Activated T-cell treated with anti-CD3 and anti-CD28 coated beads for 4 hours (primary cell): ENCODE data around the gene MYH11.
"Not testable (repeated sequence)": the region's sequence is repeated elsewhere in the genome, so short reads cannot be mapped to it uniquely, and the experiment has no call there.

Source experiments
- DNase-seq: peaks from one replicate; pipeline ENCODE4 v3.0.0-alpha.2; 2020

Gene MYH11

DNA sequence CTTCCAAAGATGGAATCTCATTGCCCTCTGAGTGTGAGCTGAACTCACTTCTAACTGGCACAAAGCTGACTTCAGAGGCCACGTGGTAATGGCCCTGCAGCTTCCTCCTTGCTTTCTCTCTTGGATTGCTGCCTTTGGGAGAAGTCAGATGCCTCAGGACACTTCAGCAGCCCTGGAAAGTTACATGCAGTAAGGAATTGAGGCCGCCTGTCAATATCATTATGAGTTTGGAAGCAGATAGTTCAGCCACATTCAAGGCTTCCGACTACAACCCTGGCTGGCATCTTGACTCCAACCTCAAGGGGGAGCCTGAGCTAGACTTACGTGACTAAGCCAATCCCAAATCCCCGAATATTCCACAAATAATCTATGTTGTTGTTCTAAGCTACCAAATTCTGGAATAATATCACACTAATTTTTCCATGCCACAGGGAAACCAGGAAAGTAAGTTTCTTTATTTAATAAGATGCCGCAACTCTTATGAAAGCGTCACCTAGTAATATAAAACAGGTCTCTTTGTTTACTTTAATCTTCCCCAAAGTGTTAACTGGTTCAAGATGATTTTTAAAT is 18.0 kb upstream of the MYH11 start:
- no peak for DNase-seq

DNA sequence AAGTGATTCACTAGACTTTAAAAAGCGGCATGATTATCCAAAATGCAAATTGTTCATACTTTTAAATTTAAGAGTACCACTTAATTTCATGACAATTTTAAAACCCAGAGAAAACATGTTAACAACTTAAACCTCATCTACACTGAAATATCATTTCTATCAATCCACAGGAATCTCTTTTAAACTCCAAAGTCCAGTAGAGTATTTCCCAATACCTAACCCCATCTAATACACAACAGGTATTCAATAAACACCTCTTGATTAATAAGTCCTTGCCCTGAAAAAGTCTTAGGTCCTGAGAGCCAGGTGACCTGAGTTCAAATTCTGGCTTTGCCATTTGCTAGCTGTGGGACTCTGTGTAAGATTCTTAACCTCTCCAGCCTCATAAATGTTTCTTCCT is 16.9 kb upstream of the MYH11 start:
- no peak for DNase-seq

DNA sequence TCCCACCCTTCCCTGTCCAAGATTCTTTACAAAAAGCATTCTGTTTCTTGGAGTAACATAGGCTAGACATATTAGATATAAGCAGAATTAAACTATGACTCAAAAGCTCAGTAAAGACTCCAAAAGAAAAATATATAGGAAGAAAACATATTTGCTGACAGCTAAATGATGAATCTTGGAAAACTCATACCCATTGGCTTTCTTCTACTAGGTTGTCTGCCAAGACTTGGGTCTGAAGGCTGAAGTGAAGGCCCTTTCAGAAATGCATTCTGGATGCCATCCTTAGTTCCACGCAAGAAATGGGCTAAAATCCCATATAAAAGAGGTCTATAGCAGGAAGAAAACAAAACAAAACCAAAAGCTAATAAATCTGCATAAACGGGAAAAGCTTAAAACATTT is 16.5 kb upstream of the MYH11 start:
- DNase-seq: no peak

DNA sequence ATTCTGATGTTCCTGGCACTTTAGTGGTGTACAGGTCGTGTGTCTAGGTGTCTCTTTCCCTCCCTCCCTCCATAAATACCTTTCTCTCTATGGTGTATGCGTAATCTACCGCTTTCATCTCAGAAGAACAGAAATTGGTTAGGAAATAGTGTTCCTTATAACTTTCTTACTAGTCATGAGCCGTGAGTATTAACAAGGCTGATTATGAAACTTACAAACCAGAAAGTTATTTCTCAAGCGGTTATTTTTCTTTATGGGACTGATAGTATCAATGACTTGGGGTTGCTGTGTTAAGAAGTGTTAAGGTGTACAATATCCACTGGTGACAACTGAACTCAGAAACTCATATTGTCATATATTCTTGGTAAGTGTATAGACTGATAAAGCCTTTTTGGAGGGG is 13.2 kb upstream of the MYH11 start:
- DNase-seq: no peak

DNA sequence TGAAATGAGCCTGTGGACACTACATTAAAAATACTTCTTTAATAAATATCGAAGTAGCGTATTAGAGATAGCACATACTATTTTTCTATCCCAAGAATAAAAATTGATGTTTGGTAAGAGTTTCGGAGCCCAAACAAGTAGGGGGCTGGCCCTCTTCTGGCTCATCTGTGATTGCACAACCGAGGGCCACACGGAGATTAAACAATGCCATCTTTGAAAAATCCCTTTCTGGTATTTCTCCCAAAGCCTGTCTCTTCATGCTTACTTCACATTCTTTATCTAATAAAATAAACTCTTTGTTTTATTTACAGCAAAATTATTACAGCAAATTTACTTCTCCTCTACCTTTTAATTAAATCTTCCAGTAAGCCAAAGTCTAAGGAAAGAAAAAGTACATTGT is 9.6 kb upstream of the MYH11 start:
- no peak for DNase-seq

DNA sequence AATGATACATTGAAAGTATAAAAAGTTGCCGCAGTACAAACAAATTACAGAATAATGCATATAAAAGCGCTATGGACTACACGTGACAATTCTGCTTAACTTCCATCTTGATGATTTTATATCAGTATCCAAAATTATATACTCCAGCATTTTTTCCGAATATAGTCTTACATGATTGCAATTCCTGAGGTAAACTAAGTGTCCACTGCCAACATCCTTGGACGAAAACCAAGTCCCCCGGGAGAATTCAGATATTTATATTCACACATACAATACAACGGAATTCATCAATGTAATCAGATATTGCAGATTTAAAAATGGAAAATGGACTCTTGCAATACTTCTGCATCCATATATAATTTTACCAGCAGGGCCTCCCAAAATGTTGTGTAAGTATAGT is 8.9 kb upstream of the MYH11 start:
- no peak for DNase-seq

DNA sequence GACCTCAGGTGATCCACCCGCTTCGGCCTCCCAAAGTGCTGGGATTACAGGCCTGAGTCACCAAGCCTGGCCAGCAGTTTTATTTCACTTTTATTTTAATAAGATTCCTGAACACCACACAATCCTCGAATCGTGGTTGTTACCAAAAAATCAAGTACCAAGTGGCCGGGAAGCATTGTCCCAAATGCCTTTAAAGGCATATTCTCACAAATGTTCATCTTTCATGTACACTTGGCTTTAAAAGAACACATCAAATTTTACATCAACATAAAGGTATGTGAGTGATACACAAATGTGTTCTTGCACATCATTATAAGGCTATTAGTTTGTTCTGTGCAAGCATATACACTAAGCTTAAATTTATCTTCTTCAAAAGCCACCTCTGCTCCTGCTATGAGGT is 8.1 kb upstream of the MYH11 start:
- no peak for DNase-seq

DNA sequence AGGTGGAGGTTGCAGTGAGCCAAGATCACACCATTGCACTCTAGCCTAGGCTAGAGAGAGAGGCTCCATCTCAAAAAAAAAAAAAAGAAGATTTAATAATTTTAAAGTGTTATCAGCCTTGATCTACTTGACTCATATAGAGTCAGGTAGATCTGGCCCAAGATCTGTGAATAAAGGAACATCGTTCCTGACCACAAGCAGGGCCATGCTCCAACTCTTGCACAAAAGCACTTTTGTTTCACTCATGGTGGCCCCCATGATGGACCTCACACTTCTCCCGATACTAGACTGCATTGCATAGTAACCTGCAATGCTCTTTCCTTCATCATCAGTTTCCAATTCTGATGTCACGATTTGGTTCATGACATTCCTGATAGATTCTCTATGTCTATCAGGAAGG is 5.2 kb upstream of the MYH11 start:
- no peak for DNase-seq

DNA sequence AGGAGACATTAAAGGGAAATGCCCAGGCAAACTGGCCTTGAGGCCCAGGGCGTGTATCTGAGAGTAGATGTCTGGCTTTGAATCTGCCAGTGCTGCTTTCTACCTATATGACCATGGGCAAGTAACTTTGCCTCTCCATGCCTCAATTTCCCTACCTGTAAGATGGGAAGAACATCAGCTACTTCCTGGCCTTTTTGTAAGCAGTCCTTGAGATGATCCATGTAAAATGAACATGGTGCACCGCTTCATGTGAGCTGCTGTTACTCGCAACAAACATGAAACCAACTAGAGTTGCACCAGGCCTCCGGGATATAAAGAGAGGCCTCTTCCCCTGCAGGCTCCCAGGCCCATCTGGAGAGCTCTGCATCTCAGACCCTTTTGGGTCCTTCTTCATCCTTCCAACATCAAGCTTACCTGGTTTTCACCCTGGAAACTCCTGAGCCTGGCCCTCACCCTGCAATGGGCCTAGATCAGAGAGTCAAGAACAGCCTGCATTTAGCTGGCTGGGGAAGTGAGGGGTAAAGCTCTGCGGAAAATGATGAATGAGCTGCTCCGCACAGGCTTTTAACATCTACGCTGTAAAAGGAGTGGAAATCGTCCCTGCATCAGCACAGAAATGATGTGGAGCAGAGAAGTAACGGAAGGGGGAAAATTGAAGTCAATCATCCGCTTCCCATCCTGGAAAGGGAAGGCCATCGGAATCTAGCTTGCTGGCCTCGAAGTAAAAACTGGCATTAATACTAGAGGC is 2.3 kb upstream of the MYH11 start:
- no peak for DNase-seq

DNA sequence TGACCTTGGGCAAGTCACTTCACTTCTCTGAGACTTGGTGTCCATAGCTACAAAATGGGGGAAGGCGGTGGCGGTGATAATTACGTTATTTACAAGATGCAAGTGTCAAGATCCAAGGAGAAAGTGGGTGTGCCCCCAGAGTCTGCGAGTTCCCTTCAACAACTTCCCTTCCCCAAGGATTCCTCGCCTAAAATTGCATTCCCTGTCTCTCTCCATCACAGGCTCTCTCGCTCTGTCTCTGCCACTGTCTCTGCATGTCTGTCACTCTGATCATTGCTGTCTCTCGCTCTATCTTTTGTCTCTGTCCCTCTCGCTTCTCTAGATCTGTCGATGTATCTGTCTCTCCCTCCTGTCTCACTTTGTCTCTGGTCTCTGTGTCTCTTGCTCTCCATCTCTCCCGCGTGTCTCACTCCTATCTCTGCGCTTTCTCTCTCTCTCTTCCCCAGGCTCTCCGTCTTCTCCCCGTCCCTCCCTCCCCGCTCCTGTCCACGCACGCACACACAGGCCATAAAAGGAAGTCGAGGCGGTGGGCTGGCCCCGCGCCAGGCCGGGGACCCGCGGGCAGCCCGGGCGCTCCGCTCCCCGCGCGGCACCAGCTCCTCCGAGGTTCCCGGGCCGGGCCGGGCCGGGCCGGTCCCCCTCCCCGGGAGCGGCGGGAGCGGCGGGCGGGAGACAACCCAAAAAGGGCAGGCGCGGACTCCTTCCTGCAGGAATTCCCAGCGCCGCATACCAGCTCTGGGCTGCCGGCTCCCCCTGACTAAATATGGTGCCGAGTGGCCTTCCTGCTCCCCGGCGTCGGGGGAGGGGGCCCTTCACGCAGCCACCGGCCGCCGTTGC is 1.1 kb upstream of the MYH11 start:
- DNase-seq: no peak

DNA sequence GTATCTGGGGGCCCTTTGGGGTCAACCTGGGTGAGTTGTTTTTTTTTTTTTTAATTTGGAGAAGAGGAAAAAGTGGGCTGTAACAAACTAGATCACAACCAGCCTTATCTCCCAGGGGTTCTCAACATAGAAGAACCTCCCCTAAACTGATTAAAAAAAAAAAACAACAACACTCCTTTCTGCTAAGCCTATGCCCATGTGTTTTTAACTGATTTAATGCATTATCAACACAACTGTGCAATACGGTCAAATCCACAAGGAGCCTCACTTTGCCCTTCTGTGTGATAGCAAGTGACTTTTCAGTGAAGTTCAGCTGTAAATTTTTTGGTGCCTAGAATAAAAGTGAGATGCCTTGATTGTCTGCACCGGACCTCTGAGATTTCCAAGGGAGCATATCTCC is 646 bp downstream of the MYH11 start:
- DNase-seq: no peak

DNA sequence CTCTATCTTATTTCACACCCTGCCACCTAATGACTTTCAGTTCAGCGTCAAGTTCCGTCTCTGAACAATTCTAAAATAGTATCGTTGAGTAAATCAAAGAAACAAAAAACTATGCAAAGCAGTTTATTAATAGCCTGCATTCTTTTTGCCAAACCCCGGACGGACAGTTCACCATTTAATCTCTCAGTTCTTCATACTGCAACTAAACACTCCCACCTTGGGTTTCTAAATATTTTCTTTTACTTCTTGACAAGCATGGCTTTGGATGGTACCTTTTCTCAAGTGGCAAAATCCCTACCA is 1.2 kb downstream of the MYH11 start:
- no peak for DNase-seq

DNA sequence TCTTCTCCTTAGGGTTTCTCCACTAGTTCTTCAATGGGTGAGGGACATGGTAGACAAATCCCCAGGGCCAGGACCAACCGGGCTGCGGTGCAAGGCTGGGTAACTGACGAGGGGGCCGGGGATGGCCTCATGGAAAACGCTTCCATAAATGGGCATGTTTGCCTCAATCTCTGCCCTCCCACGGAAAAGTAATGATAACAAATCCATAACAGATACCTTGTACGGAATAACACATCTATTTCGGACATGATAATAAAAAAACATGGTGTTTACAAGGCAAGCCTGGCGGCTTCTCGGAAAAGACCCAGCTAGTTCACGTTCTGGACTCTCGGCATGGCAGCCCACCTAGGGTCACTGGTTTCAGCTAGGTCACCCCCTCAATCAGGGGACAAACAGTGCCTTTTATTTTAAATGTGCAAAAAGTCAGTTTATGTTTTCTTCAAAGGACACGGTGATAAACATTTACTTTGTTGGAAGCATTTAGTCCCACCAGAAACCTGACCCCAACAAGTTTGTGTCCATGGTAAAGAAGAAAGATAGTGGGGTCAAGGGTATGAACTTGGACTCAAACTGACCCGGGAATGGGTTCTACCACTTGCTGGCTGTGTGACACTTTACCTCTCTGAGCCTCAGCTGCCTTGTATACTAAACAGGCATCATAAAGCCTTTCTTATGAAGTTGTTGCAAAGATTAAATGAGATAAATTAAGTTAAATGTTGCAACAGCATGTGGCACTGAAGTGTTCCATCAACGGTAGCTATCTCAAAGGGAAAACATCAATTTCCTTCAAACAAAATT is 1.7 kb downstream of the MYH11 start:
- DNase-seq: no peak

DNA sequence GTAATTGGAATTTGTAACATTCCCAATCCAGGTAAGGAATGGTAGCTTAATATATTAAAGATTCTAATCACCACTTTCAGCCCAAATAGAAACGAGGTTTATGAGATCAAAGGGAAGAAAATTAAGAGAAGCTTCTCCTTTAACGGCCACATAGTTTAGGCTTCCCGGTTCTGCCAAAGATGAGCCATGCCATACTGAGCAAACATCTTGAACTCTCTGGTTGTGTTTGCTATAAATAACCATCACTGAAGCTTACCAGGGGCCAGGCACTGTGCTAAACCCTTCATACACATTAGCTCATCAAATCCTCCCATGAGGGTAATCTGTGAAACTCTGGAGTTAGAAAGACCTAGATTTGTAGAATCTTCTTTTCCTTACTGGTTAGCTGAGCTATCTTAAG is 2.8 kb downstream of the MYH11 start:
- DNase-seq: no peak

DNA sequence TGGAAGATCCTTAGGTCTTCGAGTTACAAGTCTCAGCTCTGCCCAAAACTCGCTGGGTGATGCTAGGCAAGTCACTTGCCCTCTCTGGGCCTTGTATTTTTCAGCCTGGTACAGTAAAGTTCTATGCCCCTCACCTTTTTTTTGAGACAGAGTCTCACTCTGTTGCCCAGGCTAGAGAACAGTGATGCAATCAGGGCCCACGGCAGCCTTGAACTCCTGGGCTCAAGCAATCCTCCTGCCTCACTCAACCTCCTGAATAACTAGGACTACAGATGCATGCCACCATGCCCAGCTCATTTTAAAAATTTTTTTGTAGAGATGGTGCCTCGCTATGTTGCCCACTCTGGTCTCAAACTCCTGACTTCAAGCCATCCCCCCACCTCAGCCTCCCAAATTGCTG is 3.8 kb downstream of the MYH11 start:
- no peak for DNase-seq

DNA sequence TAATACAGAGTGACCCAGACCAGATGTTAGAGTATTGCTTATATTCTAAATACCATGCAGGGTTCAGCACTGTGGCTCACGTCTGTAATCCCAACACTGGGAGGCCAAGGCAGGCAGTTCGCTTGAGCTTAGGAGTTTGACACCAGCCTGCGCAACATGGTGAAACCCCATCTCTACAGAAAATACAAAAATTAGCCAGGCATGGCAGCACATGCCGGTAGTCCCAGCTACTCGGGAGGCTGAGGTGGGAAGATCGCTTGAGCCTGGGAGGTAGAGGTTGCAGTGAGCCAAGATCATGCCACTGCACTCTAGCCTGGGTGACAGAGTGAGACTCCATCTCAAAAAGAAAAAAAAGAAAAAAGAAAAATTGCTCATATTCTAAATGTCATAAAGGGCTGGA is 6.3 kb downstream of the MYH11 start:
- DNase-seq: not testable (repeated sequence)

DNA sequence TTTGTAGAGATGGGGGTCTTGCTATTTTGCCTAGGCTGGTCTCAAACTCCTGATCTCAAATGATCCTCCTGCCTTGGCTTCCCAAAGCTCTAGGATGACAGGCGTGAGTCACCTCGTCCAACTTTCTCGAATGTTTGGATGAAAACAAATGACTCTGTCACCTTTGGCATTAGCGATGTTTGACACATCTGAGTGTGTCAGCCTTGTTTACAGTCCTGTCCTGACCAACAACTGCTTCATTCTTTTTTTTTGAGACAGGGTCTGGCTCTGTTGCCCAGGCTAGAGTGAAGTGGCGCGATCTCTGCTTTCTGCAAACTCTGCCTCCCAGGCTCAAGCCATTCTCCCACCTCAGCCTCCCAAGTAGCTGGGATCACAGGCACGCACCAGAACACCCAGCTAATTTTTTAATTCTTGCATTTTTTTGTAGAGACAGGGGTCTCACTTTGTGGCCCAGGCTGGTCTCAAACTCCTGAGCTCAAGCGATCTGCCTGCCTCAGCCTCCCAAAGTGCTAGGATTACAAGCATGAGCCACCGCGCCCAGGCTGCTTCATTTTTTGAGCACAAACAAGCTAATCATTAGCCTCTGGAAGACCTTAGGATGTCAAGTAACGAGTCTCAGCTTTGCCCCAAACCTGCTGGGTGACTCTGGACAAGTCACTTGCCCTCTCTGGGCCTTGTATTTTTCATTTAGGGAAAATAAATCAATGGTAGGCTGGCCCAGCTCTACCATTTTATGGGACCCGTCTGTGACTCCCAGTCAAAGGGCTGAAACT is 7.4 kb downstream of the MYH11 start:
- no peak for DNase-seq

DNA sequence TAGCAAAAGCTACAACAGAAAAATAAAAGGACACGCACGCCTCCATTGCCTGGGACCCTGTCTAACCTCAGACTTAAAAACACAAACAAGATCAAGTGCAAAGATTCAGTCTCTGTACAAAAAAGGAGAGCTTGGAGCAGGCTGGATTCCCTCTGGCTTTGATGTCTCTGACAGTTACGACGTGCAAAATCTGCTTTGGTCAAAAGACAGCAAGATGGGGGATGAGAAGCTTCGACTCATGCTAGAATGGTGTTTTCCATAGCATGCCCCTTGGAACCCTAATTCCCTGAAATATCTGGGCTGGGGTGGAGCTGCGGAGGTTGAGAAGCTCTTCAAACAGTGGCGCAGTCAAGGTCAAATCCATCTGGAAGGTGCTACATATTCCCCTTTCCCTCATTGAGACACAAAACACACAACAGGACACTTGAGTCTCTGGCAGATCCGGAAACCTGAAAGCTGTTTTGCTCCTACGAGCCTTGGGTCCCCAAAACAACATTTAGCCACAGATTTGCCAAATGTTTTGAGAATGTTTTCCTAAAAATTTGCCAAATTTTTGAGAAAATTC is 9.1 kb downstream of the MYH11 start:
- DNase-seq: no peak

DNA sequence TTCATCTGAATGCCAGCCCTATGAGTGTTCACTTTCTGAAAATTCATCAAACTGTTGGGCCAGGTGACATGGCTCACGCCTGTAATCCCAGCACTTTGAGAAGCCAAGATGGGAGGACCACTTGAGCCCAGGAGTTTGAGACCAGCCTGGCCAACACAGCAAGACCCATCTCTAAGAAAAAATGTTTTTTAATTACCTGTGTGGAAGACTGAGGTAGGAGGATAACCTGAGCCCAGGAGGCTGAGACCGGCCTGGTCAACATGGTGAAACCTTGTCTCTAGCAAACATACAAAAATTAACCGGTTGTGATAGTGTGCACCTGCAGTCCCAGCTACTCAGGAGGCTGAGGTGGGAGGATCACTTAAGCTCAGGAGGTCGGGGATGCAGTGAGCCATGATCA is 10.3 kb downstream of the MYH11 start:
- no peak for DNase-seq

DNA sequence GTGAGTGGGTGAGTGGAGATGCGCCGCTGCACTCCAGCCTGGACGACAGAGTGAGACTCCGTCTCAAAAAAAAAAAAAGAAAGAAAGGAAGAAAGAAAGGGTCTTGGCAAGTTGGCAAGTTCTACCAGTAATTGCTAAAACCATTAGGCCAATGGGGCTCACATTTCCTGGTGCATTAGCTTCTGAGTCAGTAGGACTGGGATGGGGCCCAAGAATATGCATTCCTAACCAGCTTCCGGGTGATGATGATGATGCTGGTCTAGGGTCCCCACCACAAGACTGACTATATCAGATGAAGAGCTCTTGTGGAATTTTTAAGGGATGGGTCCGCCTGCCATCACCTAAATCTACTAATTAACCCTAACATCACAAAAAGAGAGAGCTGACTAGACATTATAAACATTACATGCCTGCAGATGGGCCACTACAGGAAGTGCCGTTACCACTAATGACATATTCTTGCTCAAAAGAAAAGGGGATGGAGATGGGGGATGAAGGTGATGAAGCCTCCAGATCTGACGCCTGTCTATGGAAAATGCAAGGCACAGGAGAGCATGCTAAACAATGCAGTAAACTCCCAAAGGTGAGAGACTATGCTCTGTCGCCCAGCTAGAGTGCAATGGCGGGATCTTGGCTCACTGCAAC is 13.1 kb downstream of the MYH11 start:
- DNase-seq: no peak

DNA sequence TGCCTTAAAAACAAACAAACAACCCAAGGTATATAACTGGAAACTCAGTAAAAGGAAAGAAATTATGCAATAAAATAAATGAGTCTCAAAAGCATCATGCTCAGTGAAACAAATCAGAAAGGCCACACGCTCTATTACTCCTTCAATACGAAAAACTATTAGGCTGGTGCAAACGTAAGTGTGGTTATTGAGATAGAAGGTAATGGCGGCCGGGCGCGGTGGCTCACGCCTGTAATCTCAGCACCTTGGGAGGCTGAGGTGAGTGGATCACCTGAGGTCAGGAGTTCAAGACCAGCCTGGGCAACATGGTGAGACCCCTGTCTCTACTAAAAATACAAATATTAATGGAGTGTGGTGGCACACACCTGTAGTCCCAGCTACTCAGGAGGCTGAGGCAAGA is 17.6 kb downstream of the MYH11 start:
- not testable (repeated sequence) for DNase-seq

DNA sequence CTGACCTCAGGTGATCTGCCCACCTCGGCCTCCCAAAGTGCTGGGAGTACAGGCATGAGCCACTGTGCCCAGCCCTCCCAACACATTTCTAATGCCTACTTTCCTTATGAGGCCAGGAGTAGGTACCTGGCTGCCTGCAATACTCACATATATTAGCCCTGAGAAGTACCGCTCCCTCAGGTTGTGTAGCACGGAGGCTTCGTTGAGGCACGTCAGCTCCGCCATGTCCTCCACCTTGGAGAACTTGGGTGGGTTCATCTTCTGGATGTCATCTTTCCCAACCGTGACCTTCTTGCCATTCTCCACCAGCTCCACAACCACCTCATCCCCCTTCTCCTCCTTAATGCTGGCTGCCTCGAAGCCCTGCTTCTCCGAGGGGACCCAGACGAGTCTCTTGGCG is 19.1 kb downstream of the MYH11 start:
- no peak for DNase-seq
